ENCODE measurements around the gene TMEM151B. TPM values are rescaled to one million over a fixed set of nuclear protein-coding genes. Genes with fewer than 3 reads are reported as not detected.
A peak's percentile ranks its signal among the peaks of the same experiment; 100 is the strongest.

TMEM151B gene
- total RNA-seq, 1 donor from 2014 or later = not detected

DNA sequence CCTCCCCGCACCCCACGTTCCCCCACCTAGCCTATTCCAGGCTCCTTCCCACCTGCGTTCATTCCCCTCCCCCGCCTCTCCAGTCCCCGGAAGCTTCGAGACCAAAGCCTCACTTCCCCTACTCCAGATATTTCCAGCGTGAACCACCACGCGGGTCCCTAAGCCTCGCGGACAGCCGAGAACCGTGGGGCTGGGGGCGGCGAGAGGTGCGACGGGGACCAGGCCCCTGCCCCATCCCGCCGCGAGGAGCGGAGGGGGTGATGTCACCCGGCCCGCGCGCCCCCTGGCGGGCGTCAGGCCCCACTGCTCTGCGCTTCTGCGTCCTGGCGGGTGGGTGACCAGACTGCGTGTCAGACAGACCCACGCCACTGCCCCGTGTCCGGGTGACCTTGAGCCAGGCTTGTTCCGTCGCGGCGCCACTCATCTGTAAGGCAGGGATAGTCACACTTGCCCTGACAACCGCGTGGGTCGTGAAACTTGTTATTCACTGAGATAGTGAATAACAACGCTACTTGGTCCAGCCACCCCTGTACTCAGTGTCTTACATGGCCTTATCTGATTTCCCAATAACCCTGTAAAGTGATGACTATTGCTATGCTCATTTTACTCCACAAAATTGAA lies 32.3 kb upstream of the TMEM151B start:
- H3K9me3 Mint-ChIP-seq = no peaks in the 10 kb centered on the region
- peak overlapping the region; percentile 98 for H3K27ac Mint-ChIP-seq
- peaks cover 22% of the 10 kb centered on the region for H3K36me3 Mint-ChIP-seq (ENCODE audit: low read depth)
- H3K4me3 Mint-ChIP-seq = peak overlapping the region; percentile 89
- peak; percentile 96 for DNase-seq
- H3K4me1 Mint-ChIP-seq = peaks cover 33% of the 10 kb centered on the region
- peaks cover 2% of the 10 kb centered on the region for H3K27me3 Mint-ChIP-seq
- intact Hi-C loops (cut with micrococcal nuclease) = loop anchor here (1.0 to 5.0 kb wide), 6 partner anchors 8 to 141 kb away; partner anchors contain the start of genes AARS2, MRPL14 and TMEM63B

DNA sequence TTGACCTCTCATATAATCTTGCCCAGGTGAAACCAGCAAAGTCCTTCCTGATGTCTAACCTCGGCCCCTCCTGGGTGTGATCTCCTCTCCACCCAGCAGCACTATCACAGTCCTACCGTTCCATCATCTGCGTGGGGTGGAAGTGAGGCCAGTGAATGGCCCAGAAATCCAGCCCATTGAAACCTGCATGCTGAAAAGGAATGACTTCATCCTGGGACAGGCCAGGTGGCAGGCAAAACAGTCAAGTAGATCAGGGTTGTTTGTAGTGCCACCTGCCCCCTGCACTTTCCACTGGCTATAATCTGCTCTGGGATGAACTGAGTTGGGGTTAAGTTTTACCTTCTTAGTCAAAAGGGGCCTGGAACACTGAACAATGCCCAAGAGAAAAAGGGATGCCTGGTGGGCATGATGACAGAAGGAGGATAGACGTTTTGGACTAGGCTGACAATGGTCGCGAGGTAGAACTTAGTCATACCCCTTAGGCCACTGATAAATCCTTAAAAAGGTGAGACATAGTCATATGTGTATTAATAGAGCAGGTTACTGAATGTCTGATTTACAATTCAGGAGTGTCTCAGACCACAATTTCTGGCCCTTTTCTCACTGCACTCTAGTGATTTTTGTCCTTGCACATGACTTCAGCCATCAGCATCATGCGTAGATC lies 31.4 kb upstream of the TMEM151B start:
- Mint-ChIP-seq H3K4me1 (peaks cover 27% of the 10 kb centered on the region), H3K36me3 (ENCODE audit: low read depth) (peaks cover 16% of the 10 kb centered on the region), H3K9me3 (no peaks in the 10 kb centered on the region), H3K4me3 (peak overlapping the region; percentile 89), H3K27me3 (peaks cover 2% of the 10 kb centered on the region), H3K27ac (peak overlapping the region; percentile 98)
- no peak for DNase-seq
- intact Hi-C loops (cut with micrococcal nuclease) = loop anchor here (1.0 to 5.0 kb wide), 6 partner anchors 7 to 142 kb away; partner anchors contain the start of genes AARS2, MRPL14 and TMEM63B

DNA sequence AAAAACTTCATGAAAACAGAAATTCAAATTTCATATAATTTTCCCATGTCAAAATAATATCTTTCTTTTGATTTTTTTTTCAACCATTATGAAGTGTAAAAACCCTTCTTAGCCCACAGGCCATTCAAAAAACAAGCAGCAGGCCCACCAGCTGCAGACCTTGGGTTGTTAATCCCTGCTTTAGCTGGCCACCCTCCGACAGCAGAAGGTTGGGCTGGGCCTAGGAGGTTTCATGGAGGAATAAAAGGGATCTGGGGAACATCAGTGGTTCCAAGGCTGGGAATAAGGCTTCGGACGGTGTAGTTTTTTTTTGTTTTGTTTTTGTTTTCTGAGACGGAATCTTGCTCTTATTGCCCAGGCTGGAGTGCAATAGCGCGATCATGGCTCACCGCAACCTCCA lies 26.9 kb upstream of the TMEM151B start:
- H3K4me1 Mint-ChIP-seq = peaks cover 28% of the 10 kb centered on the region
- DNase-seq = no peak
- H3K27ac Mint-ChIP-seq = no peak overlapping the region
- H3K9me3 Mint-ChIP-seq = no peaks in the 10 kb centered on the region
- H3K36me3 Mint-ChIP-seq (ENCODE audit: low read depth) = peaks cover 16% of the 10 kb centered on the region
- H3K4me3 Mint-ChIP-seq = no peak overlapping the region
- intact Hi-C loops (cut with micrococcal nuclease) = loop anchor here (10.0 kb wide), 1 partner anchor 669 kb away; the partner anchor contains the start of genes POLH and XPO5
- H3K27me3 Mint-ChIP-seq = peaks cover 3% of the 10 kb centered on the region

DNA sequence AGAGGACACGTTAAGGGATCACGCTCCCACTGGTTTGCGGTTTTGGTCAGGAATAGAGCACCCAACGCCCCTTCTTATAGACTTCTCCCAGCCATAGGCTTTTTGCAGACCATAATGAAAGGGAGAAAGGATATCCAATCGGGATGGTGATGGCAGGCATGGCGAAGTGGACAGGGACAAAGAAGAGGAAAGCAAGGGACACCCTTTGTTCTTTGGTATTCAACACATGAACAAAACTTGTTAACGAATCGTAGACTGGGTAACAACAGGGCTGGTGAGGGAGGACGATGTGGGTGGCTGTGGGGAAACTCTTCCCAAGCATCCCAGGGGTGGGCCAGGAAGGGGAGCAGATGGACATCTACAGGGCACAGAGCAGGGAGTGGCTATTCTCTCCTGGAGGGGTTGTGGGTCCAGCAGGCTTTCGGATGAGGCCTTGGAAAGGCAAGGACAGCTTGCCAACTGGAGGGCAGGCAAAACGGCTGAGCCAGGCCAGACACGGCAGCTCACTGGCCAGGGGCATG lies 24.8 kb upstream of the TMEM151B start:
- intact Hi-C loops (cut with micrococcal nuclease) = loop anchor here (10.0 kb wide), 1 partner anchor 671 kb away; the partner anchor contains the start of genes POLH and XPO5
- H3K27ac Mint-ChIP-seq = peak overlapping the region; percentile 98

DNA sequence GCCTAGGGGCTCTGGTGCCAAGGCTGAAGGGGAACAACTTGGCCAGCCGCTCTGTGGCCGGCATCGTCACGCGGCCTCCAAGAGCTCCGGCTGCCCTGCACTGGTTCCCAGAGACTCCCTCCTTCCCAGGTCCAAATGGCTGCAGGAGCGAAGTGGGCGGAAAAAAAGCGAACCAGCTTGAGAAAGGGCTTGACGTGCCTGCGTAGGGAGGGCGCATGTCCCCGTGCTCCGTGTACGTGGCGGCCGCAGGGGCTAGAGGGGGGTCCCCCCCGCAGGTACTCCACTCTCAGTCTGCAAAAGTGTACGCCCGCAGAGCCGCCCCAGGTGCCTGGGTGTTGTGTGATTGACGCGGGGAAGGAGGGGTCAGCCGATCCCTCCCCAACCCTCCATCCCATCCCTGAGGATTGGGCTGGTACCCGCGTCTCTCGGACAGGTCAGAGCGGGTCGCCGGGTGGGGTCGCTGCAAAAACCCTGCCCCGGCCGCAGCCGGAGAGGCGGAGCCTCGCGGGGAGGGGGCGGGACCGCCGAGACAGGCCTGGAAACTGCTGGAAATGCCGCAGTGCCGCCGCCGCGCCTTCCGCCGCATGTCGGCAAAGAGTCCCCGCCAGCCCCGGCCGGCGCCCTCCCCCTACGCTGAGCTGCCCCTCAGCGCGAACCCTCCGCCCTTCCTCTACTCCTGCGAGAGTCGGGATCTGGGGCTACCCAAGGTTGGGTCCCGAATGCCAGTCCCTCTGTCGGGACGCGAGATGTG lies 24.2 kb upstream of the TMEM151B start:
- peak overlapping the region; percentile 98 for H3K27ac Mint-ChIP-seq
- H3K36me3 Mint-ChIP-seq (ENCODE audit: low read depth) = peaks cover 43% of the 10 kb centered on the region
- peaks cover 3% of the 10 kb centered on the region for H3K27me3 Mint-ChIP-seq
- H3K4me1 Mint-ChIP-seq = peaks cover 36% of the 10 kb centered on the region
- peak; percentile 96 for DNase-seq
- H3K9me3 Mint-ChIP-seq = no peaks in the 10 kb centered on the region
- intact Hi-C loops (cut with micrococcal nuclease) = loop anchor here (1.0 to 10.0 kb wide), 5 partner anchors 8 to 671 kb away; partner anchors contain the start of genes MRPL14, POLH, TMEM63B and VEGFA
- H3K4me3 Mint-ChIP-seq = peak overlapping the region; percentile 92

More for the DNA sequence above, 24.8 kb upstream of the TMEM151B start:
- Mint-ChIP-seq H3K4me3 (peak overlapping the region; percentile 92), H3K36me3 (ENCODE audit: low read depth) (peaks cover 37% of the 10 kb centered on the region), H3K27me3 (peaks cover 3% of the 10 kb centered on the region), H3K4me1 (peaks cover 33% of the 10 kb centered on the region), H3K9me3 (no peaks in the 10 kb centered on the region)
- DNase-seq = no peak

DNA sequence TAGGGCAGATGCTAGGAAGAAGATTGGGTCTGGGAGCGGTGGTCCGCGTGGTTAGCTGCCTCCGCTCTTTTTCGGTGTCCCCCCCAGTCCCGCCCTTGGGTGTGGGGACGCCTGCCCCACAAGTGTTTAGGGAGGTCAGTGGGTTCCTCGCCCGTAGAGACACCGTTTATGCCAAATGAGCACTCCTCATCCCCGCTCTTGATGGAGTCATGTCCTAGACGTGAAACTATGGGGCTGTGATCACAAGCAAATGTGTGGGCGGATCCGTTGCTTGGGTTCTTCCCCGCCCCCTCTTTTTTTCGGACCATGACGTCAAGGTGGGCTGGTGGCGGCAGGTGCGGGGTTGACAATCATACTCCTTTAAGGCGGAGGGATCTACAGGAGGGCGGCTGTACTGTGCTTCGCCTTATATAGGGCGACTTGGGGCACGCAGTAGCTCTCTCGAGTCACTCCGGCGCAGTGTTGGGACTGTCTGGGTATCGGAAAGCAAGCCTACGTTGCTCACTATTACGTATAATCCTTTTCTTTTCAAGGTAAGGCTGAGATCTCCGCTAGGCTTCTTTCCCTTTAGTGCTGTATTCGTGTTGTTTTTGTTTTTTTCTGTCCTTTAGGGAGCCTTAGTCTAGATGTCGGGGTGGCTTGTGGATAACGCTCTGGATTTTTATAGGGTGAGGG lies 23.4 kb upstream of the TMEM151B start, which contains the start of gene HSP90AB1:
Gene HSP90AB1 (plus strand): TSS at position 439 of the 675 bp plus-strand sequence. CDS start 1,529 bp downstream, outside the sequence.
- peaks cover 50% of the 10 kb centered on the region for H3K36me3 Mint-ChIP-seq (ENCODE audit: low read depth)
- intact Hi-C loops (cut with micrococcal nuclease) = loop anchor here (1.0 to 10.0 kb wide), 7 partner anchors 8 to 672 kb away; partner anchors contain the start of genes MRPL14, NFKBIE, POLH and SLC35B2
- peak; percentile 99 for DNase-seq
- H3K9me3 Mint-ChIP-seq = no peaks in the 10 kb centered on the region
- H3K27ac Mint-ChIP-seq = peak within 1 kb of the TSS; percentile 98
- H3K27me3 Mint-ChIP-seq = peaks cover 3% of the 10 kb centered on the region
- H3K4me1 Mint-ChIP-seq = peaks cover 40% of the 10 kb centered on the region
- H3K4me3 Mint-ChIP-seq = peak within 1 kb of the TSS; percentile 92

DNA sequence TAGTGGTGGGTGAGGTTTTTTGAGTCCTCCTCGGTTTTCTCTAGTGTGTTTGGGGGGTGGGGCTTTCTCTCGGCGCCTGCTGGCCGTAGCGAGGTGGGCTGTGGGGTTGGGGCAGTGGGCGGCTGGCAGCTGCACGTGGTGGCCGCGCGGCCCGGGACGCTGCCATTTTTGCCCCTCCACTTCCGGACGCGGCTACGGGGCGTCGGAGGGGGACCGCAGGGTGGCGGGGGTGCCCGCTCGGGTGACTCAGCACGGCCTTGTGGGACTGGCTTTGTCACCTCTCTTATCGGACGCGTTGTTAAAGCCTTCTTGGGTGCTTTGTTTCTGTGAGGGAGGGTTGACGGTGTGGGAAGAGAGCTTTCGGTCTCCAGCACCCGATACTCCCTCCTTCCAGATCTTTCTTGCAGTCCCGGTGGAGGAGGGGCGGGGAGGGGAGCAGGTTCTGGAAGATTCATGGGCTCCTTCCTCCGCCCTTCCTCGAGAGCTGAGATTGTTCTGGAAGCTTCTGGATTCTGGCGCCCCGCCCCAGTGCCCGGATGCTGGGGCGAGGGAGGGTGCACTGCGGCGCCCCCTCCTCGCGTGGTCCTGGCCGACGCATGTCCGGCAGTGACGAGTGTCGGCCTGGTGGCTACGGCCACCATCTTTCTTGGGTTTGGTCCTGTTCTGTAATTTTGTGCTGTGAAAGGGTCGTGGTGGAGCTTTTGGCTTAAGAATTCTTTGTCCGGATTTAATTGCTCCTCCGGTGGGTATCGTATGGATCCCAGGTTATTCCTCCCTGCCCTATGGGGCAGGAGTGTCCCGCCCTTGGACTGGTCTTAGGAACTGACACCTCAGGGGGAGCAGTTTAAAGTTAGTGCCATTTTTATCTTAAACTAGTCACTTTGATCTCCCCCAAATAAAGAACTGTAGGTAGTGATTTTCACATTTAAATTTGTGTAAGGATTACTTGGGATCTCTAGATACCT lies 22.6 kb upstream of the TMEM151B start:
- Mint-ChIP-seq H3K27me3 (peaks cover 2% of the 10 kb centered on the region), H3K4me3 (peak overlapping the region; percentile 92), H3K36me3 (ENCODE audit: low read depth) (peaks cover 58% of the 10 kb centered on the region), H3K4me1 (peaks cover 43% of the 10 kb centered on the region), H3K9me3 (no peaks in the 10 kb centered on the region), H3K27ac (peak overlapping the region; percentile 98)
- peak; percentile 94 for DNase-seq
- intact Hi-C loops (cut with micrococcal nuclease) = loop anchor here (1.0 to 10.0 kb wide), 5 partner anchors 10 to 673 kb away; partner anchors contain the start of genes MRPL14, NFKBIE, POLH and SLC35B2

DNA sequence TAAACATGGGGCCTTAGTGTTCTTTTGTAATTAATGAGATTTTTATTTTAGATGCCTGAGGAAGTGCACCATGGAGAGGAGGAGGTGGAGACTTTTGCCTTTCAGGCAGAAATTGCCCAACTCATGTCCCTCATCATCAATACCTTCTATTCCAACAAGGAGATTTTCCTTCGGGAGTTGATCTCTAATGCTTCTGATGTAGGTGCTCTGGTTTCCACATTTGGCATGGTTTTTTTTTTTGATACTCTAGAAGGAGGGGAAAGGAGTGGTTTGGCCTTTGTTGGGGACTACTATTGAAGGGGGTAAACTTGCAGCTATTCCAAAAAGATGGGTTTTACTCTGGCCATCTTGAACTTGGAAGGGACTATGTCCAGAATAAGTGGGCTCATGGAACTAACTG lies 21.7 kb upstream of the TMEM151B start:
- no peaks in the 10 kb centered on the region for H3K9me3 Mint-ChIP-seq
- peaks cover 2% of the 10 kb centered on the region for H3K27me3 Mint-ChIP-seq
- intact Hi-C loops (cut with micrococcal nuclease) = loop anchor here (10.0 kb wide), 1 partner anchor 674 kb away; the partner anchor contains the start of genes POLH and XPO5
- no peak for DNase-seq
- H3K4me1 Mint-ChIP-seq = peaks cover 53% of the 10 kb centered on the region
- peak overlapping the region; percentile 92 for H3K4me3 Mint-ChIP-seq
- H3K36me3 Mint-ChIP-seq (ENCODE audit: low read depth) = peaks cover 67% of the 10 kb centered on the region
- H3K27ac Mint-ChIP-seq = peak overlapping the region; percentile 98

DNA sequence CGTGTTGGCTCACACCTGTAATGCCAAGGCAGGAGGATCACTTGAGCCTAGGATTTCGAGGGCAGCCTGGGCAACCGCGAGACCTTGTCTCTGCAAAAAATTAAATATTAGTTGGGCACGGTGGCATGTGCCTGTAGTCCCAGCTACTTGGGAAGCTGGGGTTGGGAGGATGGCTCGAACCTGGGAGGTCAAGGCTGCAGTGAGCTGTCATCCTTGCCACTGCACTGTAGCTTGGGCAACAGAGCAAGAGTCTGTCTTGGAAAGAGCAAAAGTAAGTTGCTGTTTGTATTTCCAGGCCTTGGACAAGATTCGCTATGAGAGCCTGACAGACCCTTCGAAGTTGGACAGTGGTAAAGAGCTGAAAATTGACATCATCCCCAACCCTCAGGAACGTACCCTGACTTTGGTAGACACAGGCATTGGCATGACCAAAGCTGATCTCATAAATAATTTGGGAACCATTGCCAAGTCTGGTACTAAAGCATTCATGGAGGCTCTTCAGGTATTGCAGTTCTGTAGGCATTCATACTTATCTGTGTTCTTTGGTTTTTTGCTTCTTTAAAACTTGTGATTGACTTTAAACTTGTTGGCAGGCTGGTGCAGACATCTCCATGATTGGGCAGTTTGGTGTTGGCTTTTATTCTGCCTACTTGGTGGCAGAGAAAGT lies 21.0 kb upstream of the TMEM151B start:
- no peaks in the 10 kb centered on the region for H3K9me3 Mint-ChIP-seq
- intact Hi-C loops (cut with micrococcal nuclease) = loop anchor here (10.0 kb wide), 1 partner anchor 674 kb away; the partner anchor contains the start of genes POLH and XPO5
- peaks cover 56% of the 10 kb centered on the region for H3K4me1 Mint-ChIP-seq
- H3K4me3 Mint-ChIP-seq = peak overlapping the region; percentile 92
- peak overlapping the region; percentile 98 for H3K27ac Mint-ChIP-seq
- no peak for DNase-seq
- peaks cover 73% of the 10 kb centered on the region for H3K36me3 Mint-ChIP-seq (ENCODE audit: low read depth)
- H3K27me3 Mint-ChIP-seq = peaks cover 2% of the 10 kb centered on the region

DNA sequence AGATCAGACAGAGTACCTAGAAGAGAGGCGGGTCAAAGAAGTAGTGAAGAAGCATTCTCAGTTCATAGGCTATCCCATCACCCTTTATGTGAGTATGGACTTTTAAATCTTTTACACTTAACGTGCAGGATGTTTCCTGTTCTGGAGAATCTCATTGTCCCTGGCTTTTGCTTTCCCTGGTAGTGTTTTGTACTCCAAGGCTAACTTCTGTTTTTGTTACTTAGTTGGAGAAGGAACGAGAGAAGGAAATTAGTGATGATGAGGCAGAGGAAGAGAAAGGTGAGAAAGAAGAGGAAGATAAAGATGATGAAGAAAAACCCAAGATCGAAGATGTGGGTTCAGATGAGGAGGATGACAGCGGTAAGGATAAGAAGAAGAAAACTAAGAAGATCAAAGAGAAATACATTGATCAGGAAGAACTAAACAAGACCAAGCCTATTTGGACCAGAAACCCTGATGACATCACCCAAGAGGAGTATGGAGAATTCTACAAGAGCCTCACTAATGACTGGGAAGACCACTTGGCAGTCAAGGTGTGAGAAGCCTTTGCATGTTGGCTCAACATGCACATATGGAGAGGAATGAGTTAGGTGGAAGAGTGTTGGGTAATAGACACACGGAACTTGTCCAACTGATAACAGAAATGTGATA lies 20.1 kb upstream of the TMEM151B start:
- Mint-ChIP-seq H3K4me3 (peak overlapping the region; percentile 92), H3K27me3 (peaks cover 2% of the 10 kb centered on the region), H3K36me3 (ENCODE audit: low read depth) (peaks cover 82% of the 10 kb centered on the region), H3K4me1 (peaks cover 60% of the 10 kb centered on the region), H3K9me3 (no peaks in the 10 kb centered on the region), H3K27ac (peak overlapping the region; percentile 45)
- intact Hi-C loops (cut with micrococcal nuclease) = no loop called here
- DNase-seq = no peak

DNA sequence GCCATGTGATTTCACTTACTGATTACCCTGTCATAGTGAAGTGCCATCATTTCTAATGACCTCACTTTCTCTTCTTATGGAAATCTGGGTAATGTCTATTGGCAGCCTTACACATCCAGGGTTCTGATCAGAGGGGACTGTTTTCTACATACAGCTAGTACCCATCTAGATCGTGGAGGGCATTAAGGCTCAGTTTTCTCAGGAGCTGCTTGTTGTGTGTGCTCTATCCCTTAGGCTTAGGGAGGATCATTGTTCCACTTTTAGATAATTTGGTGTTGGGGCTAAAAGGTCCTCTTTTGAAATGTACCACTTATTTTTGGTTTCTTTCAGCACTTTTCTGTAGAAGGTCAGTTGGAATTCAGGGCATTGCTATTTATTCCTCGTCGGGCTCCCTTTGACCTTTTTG lies 19.5 kb upstream of the TMEM151B start:
- Mint-ChIP-seq H3K27me3 (peaks cover 2% of the 10 kb centered on the region), H3K27ac (peak overlapping the region; percentile 17), H3K4me1 (peaks cover 60% of the 10 kb centered on the region), H3K9me3 (no peaks in the 10 kb centered on the region), H3K36me3 (ENCODE audit: low read depth) (peaks cover 87% of the 10 kb centered on the region), H3K4me3 (peak overlapping the region; percentile 92)
- intact Hi-C loops (cut with micrococcal nuclease) = no loop called here
- DNase-seq = no peak
